GM19438 (cell line): ENCODE results near the gene MYL10.

Source experiments
- ATAC-seq: cut with Tn5 transposase; IDR thresholded peaks from one replicate; pipeline ENCODE4 v1.9.1; 2021; ENCODE audit warnings: low read depth; ENCODE audit not compliant: unreplicated experiment

The MYL10 gene

DNA sequence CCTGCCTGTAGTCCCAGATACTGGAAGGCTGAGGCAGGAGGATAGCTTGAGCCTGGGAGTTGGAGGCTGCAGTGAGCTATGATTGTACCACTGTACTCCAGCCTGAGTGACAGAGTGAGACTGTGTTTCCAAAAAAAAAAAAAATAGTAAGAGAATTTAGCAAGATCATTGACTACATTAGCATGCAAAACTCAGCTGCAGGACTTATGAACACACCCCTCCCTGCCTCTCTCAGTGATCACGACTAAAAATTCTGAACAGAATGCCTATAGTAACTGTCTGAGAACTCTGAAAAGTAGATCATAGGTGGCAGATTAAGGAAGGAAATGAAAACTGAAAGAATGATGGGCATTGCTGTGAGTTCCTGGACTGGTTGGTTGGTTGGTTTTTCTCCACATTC lies 50.5 kb downstream of the MYL10 start:
- no peak for ATAC-seq

DNA sequence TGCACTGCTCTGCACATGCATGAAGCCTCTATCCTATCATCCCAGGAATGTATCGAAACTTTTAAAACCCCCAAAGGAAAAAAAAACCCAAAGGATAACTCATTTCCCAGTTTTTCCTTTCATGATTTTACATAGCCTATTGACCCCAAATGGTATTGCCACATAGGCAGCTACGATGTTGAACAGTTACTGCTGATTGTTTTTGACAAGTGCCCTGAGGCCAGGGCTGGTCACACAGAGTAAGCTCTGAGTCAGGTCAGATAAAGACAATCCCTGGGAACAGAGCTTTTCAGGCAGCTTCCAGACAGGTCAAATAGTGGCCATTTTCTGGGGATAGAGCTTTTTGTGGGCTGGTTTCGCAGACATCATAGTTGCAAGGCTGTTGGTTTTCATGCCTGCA lies 52.1 kb downstream of the MYL10 start:
- ATAC-seq, result no peak

DNA sequence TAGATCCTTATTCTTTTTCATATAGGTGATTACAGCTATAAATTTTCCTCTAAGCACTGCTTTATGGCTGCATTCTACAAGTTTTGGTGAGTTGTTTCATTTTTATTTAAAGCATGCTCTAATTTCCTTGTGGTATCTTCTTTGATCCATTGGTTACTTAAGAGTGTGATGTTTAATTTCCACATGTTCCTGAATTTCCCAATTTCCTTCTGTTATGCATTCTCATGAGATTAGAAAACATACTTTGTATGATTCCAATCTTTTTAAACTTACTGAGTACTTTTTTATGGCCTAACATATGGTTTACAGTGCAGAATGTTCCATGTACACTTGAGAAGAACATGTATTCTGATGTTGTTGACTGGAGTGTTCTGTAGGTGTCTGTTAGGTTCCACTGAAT lies 53.4 kb downstream of the MYL10 start:
- no peak for ATAC-seq

DNA sequence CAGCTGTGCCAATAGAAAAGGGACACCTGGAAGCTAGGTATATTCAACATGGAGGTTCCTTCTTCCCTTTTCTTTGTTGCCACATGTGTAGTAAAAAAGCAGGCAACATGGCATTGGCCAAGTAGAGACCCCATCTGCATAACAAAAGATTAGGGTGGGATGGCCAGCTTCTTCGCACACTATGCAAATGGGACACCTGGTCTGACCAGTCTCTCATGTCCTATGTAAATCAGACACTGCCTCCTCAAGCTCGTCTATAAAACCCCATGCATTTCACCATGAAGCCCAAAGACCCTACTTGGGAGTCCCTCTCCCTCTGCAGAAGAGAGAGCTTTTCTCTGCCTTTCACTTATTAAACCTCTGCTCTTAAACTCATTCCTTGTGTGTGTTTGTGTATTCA lies 53.9 kb downstream of the MYL10 start:
- ATAC-seq, result no peak

DNA sequence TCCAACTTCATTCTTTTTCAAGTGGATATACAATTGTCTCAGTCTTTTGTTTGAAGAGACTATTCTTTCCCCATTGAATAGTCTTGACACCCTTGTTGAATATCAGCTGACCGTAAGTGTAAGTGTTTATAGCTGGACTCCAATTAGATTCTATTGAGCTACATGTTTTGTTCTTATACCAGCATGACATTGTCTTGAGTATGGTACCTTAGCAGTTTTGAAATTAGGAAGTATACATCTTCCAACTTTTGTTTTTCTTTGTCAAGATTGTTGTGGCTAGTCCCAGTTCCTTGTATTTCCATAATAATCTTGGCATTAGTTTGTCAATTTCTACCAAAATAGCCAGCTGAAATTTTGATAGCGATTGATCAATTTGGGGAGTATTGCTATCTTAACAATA lies 56.9 kb downstream of the MYL10 start:
- no peak for ATAC-seq

DNA sequence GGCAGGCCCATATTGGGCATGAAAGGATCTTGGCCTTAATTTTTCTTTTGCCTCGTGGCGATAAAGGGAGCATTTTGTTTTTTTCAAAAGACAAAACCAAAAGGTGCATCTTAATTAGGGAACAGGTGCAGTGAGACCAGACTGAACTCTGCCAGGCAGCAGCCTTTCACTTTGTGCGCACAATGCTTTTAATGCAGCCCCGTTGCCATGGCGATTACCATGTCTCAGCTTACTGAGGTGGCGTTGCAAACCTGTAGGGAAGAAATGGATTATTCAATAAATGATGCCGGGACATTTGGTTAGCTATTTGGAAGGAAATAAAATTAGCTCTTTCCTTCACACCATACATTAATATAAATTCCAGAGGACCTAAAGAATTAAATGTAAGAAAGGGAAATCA lies 61.9 kb downstream of the MYL10 start:
- ATAC-seq, result no peak

DNA sequence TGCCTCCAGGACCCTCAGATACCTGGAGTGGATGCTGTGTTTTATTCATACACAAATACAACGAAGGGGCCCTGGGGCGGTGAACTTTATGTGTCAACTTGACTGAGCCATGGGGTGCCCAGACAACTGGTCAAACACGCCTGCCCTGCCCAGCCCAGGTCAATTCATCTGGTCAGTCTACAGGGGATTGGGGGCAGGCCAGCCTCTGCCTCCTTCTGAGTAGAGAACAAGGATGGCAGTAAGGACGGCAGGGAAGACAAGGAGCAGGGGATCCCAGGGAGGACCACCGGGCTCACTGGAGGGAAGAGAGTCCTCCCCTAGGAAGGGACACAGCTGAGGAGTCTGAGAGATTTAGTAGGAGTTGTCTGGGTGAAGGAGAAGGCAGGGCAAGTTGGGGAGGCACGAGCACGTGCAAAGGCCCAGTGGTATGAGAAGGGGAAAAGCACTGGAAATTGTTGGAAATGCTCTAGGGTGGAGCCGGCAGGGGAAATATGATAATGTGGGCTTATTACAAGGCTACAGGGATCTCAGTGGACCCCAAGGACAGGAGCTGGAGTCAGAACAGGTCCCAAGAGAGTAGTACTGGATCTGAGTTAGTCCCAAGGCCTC lies 63.4 kb downstream of the MYL10 start:
- ATAC-seq, result no peak

DNA sequence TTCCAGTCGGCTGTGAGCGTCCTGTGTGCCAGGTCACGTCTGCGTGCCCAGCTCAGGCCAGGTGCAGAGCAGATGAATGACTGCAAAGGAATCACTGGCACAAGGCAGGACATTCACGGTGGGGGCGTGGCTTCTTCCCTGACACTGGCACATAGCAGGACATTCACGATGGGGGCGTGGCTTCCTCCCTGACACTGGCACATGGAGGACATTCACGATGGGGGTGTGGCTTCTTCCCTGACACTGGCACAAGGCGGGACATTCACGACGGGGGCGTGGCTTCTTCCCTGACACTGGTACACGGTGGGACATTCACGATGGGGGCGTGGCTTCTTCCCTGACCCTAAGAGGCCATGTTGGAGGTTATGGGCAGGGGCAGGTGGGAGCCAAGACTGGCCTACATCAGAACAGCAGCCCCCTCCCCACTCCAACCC lies 64.3 kb downstream of the MYL10 start:
- no peak for ATAC-seq

DNA sequence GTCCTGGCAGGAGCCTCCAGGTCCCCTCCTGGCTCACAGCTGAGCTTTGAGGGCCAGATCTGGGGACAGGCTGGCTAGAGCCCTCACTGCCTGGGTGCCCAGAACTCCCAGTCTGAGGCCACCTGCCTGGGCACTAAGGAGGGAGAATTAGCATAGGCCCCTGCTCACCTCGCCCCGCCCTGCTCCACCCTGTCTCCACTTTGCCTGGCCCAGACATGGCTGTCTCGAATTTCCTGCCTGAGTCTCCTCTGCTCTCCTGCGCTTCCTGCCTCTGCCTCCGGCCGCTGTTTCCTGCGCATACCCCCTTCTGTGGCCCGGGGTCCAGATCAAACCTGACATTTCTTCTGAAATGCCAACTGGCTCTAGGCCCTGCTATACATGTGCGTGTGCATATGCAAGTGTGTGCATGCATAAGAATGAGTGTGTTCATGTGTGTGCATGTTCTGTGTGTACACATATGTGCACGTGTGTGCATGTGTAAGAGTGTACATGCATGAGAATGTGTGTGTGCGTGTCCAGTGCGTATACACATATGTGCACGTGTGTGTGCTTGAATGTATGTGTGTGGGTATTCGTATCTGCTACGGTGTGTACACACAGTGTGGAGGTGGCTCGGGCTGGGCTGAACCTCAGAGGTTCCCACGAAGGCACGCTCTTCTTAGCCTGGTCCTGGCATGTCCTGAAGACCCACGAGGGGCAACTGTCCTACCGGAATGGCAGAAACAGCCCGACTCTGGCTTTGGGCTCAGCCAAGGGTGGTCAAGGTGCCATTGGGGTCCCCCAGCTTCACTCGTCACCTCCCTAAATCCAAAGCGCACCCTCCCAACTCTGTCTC lies 64.9 kb downstream of the MYL10 start:
- no peak for ATAC-seq
